GM12891 (cell line): ENCODE results near the gene SMOC2.

Experiments
- POLR2A ChIP-seq: IDR thresholded peaks from 2 replicates; pipeline ENCODE4 v1.6.1; 2011; ENCODE audit warnings: low read depth, low read length, control low read depth
- POLR2AphosphoS5 ChIP-seq: IDR thresholded peaks from 2 replicates; pipeline ENCODE4 v1.6.1; 2011; ENCODE audit warnings: low read depth, low read length, control low read depth
- TAF1 ChIP-seq: IDR thresholded peaks from 2 replicates; pipeline ENCODE4 v1.6.1; 2011; ENCODE audit warnings: low read depth, low read length, control low read depth

DNA sequence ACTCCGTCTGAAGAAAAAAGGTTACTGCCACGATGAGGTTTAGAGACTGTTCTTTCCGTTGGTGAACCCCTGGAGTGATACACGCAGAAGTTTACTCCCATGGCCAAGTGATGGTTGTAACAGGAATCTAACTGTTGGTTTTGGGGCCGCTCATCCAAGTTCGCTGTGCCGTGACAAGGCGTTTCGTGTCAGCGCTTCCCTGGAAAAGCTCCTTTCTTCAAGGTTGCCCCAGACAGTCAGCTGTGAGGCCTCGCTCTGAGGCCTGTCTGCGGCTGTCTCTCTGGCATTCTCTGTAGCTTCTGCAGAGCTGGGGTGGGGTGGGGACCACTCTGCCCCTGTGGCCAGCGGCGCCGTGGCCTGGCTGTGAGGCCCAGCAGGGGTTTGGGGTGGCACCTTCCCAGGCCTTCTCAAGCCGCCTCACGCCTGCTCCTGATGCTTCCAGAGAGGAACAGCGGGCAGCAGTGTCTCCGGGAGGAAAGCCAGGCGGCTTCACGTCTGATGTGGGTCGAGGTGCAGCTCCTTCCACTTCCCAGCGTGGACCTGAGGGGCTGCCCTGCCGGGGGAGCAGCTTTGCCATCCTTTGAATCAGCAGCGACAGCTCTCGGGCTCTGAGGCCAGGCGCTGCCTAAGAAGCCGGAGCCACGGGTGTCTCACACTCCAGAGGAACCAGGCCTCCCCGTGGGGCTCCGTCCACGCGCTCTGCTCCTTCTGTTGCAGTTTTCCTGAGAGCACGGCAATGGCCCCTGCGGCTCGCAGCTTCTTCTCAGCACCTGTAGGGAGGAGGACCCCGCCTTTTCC lies 76.2 kb downstream of the SMOC2 start:
- TF ChIP-seq POLR2AphosphoS5 (no peak), POLR2A (no peak), TAF1 (no peak)
